ENCODE measurements around the gene C19orf25. TPM values are rescaled to one million over a fixed set of nuclear protein-coding genes. Genes with fewer than 3 reads are reported as not detected.

C19orf25 gene
- total and polyA plus RNA-seq, 9 of the 15 experiments (the other 6 are each of a cell fraction or from before 2014, with no cell fraction given), result 0.79 to 96.0 (median 36.1) TPM

DNA sequence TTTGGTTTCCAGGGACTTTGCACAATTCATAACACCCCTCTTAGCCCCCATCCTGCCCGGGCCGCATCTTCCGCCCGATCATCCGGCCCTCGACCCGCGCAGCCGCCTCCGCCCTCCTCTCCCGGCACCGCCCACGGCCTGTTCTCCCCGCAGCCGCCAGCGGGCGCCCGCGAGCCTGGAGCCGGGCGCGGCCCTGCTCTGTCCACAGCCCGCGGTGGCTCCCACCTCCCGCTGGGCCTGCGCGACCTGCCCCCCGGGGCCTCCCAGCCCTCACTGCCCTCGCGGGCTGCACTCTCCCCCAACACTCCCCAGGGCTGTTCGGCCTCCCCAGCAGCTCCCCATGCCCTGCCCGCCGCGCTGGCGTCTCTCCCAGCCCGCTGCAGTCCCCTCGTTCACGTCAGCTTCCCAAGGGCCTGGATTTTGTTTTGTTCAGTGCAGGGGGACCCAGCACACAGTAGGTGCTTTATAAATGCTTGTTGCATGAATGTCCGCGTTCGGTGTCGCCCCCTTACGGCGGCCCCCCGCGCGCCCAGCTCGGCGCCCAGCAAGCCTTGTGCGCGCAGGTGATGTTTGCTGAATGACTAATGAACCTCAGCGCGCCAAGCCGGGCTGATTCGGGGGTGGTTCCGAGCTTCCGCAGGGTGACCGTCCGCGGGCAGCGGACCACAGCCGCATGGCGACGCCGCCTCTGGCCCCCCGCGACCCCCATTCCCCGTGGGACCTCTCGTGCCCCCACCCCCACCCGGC lies 33.7 kb downstream of the C19orf25 start (continued):
- TF ChIP-seq, protein P1, sequence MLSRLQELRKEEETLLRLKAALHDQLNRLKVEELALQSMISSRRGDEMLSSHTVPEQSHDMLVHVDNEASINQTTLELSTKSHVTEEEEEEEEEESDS (CRISPR knock-in tag; IDR thresholded peaks at IDR 0.05), result no peak
- TF ChIP-seq, protein P2, sequence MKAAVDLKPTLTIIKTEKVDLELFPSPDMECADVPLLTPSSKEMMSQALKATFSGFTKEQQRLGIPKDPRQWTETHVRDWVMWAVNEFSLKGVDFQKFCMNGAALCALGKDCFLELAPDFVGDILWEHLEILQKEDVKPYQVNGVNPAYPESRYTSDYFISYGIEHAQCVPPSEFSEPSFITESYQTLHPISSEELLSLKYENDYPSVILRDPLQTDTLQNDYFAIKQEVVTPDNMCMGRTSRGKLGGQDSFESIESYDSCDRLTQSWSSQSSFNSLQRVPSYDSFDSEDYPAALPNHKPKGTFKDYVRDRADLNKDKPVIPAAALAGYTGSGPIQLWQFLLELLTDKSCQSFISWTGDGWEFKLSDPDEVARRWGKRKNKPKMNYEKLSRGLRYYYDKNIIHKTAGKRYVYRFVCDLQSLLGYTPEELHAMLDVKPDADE (conservative IDR thresholded peaks at IDR 0.05; ENCODE audit: control insufficient read depth, low read depth, low read length), result no peak
- TF ChIP-seq ZNF780A (CRISPR knock-in tag; IDR thresholded peaks at IDR 0.05), result no peak
- TF ChIP-seq, protein P3, sequence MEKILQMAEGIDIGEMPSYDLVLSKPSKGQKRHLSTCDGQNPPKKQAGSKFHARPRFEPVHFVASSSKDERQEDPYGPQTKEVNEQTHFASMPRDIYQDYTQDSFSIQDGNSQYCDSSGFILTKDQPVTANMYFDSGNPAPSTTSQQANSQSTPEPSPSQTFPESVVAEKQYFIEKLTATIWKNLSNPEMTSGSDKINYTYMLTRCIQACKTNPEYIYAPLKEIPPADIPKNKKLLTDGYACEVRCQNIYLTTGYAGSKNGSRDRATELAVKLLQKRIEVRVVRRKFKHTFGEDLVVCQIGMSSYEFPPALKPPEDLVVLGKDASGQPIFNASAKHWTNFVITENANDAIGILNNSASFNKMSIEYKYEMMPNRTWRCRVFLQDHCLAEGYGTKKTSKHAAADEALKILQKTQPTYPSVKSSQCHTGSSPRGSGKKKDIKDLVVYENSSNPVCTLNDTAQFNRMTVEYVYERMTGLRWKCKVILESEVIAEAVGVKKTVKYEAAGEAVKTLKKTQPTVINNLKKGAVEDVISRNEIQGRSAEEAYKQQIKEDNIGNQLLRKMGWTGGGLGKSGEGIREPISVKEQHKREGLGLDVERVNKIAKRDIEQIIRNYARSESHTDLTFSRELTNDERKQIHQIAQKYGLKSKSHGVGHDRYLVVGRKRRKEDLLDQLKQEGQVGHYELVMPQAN (IDR thresholded peaks at IDR 0.05; ENCODE audit: borderline replicate concordance), result 0 out of 2 replicates have a peak, but pooled peaks have one; percentile 51
- no peak for TF ChIP-seq PHF21A (IDR thresholded peaks at IDR 0.05; ENCODE audit: borderline replicate concordance, low read depth)
- no peak for TF ChIP-seq HDGF (IDR thresholded peaks at IDR 0.05)
- no peak for TF ChIP-seq NR4A1 (CRISPR knock-in tag; IDR thresholded peaks at IDR 0.05)
- TF ChIP-seq NR4A1 (tag; IDR thresholded peaks at IDR 0.05), result 0 out of 2 replicates have a peak, but pooled peaks have one; percentile 54
- no peak for TF ChIP-seq THRAP3 (IDR thresholded peaks at IDR 0.05; ENCODE audit: borderline replicate concordance)
- no peak for TF ChIP-seq ZNF77 (CRISPR knock-in tag; IDR thresholded peaks at IDR 0.05)
- TF ChIP-seq SMARCA5 (IDR thresholded peaks at IDR 0.05), result peak; percentile 91
- TF ChIP-seq PURB (CRISPR knock-in tag; IDR thresholded peaks at IDR 0.05; ENCODE audit: low read depth), result no peak
- no peak for TF ChIP-seq NELFE (IDR thresholded peaks at IDR 0.05; ENCODE audit: insufficient read depth, insufficient read length)
- TF ChIP-seq HDAC2 (IDR thresholded peaks at IDR 0.05), result peak; percentile 54; the same call in 1 of the 2 replicates
- TF ChIP-seq, protein P4, sequence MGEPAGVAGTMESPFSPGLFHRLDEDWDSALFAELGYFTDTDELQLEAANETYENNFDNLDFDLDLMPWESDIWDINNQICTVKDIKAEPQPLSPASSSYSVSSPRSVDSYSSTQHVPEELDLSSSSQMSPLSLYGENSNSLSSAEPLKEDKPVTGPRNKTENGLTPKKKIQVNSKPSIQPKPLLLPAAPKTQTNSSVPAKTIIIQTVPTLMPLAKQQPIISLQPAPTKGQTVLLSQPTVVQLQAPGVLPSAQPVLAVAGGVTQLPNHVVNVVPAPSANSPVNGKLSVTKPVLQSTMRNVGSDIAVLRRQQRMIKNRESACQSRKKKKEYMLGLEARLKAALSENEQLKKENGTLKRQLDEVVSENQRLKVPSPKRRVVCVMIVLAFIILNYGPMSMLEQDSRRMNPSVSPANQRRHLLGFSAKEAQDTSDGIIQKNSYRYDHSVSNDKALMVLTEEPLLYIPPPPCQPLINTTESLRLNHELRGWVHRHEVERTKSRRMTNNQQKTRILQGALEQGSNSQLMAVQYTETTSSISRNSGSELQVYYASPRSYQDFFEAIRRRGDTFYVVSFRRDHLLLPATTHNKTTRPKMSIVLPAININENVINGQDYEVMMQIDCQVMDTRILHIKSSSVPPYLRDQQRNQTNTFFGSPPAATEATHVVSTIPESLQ (CRISPR knock-in tag; IDR thresholded peaks at IDR 0.05), result no peak
- TF ChIP-seq KDM4B (IDR thresholded peaks at IDR 0.05; ENCODE audit: borderline replicate concordance in 2 of 2, low read depth in 1 of 2), result no peak
- TF ChIP-seq ZFP36 (IDR thresholded peaks at IDR 0.05; ENCODE audit: low read depth, low read length, partially characterized antibody), result peak; percentile 78
- TF ChIP-seq STAT5B (CRISPR knock-in tag; IDR thresholded peaks at IDR 0.05), result no peak
- TF ChIP-seq CHD4 (IDR thresholded peaks at IDR 0.05; ENCODE audit: insufficient read depth, insufficient replicate concordance, low read depth, low read length, poor library complexity, severe bottlenecking), result peak; percentile 36
- TF ChIP-seq FOXM1 (IDR thresholded peaks at IDR 0.05; ENCODE audit: low read depth), result no peak
- TF ChIP-seq FOXM1 (CRISPR knock-in tag; IDR thresholded peaks at IDR 0.05; ENCODE audit: low read depth), result no peak

Measured in K562 (cell line).